Measurements from ENCODE around the gene ADAM15. TPM values are rescaled to one million over a fixed set of nuclear protein-coding genes. Genes with fewer than 3 reads are reported as not detected.

The ADAM15 gene
- polyA plus RNA-seq, 1 donor from 2014 or later = 24.8 TPM

DNA sequence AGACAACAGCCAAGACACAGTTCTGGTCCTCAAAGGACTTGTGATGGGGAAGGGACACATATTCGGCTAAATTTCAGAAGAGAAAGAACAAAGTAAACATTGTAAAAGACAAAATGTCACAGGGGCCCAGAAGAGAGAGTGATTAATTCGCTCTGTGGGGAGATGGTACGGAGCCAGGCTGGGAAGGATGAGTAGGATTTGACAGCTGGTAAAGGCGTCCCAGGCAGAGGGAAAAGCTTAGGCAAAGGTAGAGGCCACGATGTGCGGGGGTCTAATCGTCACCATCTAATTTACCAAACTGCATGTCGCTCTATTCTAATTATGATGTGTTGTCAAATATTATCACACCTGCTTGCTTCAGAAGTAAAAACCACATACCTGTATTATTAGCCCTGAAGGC lies 59.3 kb downstream of the ADAM15 start:
- Histone ChIP-seq H3K79me2 (replicated peaks; ENCODE audit: insufficient read depth, low read length) (no peaks in the 10 kb centered on the region), H3K4me3 (ENCODE audit: low read length) (no peak overlapping the region), H2AFZ (ENCODE audit: low read depth, low read length) (no peak overlapping the region), H3K9ac (ENCODE audit: low read length) (no peak overlapping the region), H3K27me3 (ENCODE audit: insufficient read depth, low read depth, low read length) (no peaks in the 10 kb centered on the region), H3K9me3 (ENCODE audit: low read length) (no peaks in the 10 kb centered on the region), H3K27ac (ENCODE audit: low read length) (no peak overlapping the region), H3F3A (ENCODE audit: insufficient read depth, low read length, poor library complexity, severe bottlenecking) (no peaks in the 10 kb centered on the region), H4K20me1 (ENCODE audit: insufficient read depth) (no peaks in the 10 kb centered on the region), H3K36me3 (ENCODE audit: insufficient read depth, low read length) (no peaks in the 10 kb centered on the region), H3K9me2 (ENCODE audit: insufficient read depth, low read length) (no peaks in the 10 kb centered on the region), H3K4me2 (ENCODE audit: low read length) (no peak overlapping the region)
- TF ChIP-seq SMC3 (conservative IDR thresholded peaks at IDR 0.05; ENCODE audit: poor library complexity) = no peak
- TF ChIP-seq MXI1 (conservative IDR thresholded peaks at IDR 0.05; ENCODE audit: poor library complexity, severe bottlenecking) = no peak
- TF ChIP-seq POLR2AphosphoS5 (IDR thresholded peaks at IDR 0.05) = no peak
- TF ChIP-seq EZH2 (IDR thresholded peaks at IDR 0.05; ENCODE audit: borderline replicate concordance, insufficient read depth, low read length, poor library complexity, severe bottlenecking) = no peak
- no peak for TF ChIP-seq CTCF (IDR thresholded peaks at IDR 0.05; ENCODE audit: poor library complexity, severe bottlenecking)
- TF ChIP-seq RAD21 (conservative IDR thresholded peaks at IDR 0.05) = no peak
- no peak for TF ChIP-seq EP300 (conservative IDR thresholded peaks at IDR 0.05; ENCODE audit: poor library complexity, severe bottlenecking)
- TF ChIP-seq, protein P1, sequence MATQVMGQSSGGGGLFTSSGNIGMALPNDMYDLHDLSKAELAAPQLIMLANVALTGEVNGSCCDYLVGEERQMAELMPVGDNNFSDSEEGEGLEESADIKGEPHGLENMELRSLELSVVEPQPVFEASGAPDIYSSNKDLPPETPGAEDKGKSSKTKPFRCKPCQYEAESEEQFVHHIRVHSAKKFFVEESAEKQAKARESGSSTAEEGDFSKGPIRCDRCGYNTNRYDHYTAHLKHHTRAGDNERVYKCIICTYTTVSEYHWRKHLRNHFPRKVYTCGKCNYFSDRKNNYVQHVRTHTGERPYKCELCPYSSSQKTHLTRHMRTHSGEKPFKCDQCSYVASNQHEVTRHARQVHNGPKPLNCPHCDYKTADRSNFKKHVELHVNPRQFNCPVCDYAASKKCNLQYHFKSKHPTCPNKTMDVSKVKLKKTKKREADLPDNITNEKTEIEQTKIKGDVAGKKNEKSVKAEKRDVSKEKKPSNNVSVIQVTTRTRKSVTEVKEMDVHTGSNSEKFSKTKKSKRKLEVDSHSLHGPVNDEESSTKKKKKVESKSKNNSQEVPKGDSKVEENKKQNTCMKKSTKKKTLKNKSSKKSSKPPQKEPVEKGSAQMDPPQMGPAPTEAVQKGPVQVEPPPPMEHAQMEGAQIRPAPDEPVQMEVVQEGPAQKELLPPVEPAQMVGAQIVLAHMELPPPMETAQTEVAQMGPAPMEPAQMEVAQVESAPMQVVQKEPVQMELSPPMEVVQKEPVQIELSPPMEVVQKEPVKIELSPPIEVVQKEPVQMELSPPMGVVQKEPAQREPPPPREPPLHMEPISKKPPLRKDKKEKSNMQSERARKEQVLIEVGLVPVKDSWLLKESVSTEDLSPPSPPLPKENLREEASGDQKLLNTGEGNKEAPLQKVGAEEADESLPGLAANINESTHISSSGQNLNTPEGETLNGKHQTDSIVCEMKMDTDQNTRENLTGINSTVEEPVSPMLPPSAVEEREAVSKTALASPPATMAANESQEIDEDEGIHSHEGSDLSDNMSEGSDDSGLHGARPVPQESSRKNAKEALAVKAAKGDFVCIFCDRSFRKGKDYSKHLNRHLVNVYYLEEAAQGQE (IDR thresholded peaks at IDR 0.05; ENCODE audit: borderline replicate concordance) = no peak

GRCh38 chr1:155110826-155111225 lies 59.7 kb downstream of the ADAM15 start:
- Histone ChIP-seq H3K9me3 (ENCODE audit: low read length) (no peaks in the 10 kb centered on the region), H4K20me1 (ENCODE audit: insufficient read depth) (no peaks in the 10 kb centered on the region), H3K4me2 (ENCODE audit: low read length) (no peak overlapping the region), H3K9me2 (ENCODE audit: insufficient read depth, low read length) (no peaks in the 10 kb centered on the region), H3K4me3 (ENCODE audit: low read length) (no peak overlapping the region), H3K79me2 (replicated peaks; ENCODE audit: insufficient read depth, low read length) (no peaks in the 10 kb centered on the region), H3K27ac (ENCODE audit: low read length) (no peak overlapping the region), H3K36me3 (ENCODE audit: insufficient read depth, low read length) (no peaks in the 10 kb centered on the region), H3K9ac (ENCODE audit: low read length) (no peak overlapping the region), H3K27me3 (ENCODE audit: insufficient read depth, low read depth, low read length) (no peaks in the 10 kb centered on the region), H2AFZ (ENCODE audit: low read depth, low read length) (no peak overlapping the region), H3F3A (ENCODE audit: insufficient read depth, low read length, poor library complexity, severe bottlenecking) (no peaks in the 10 kb centered on the region)
- no peak for TF ChIP-seq EP300 (conservative IDR thresholded peaks at IDR 0.05; ENCODE audit: poor library complexity, severe bottlenecking)
- no peak for TF ChIP-seq RAD21 (conservative IDR thresholded peaks at IDR 0.05)
- no peak for TF ChIP-seq TAF1 (IDR thresholded peaks at IDR 0.05; ENCODE audit: low read depth)
- no peak for TF ChIP-seq MXI1 (conservative IDR thresholded peaks at IDR 0.05; ENCODE audit: poor library complexity, severe bottlenecking)
- TF ChIP-seq, protein P1 (IDR thresholded peaks at IDR 0.05; ENCODE audit: borderline replicate concordance) = no peak
- no peak for TF ChIP-seq CTCF (IDR thresholded peaks at IDR 0.05; ENCODE audit: poor library complexity, severe bottlenecking)
- TF ChIP-seq EZH2 (IDR thresholded peaks at IDR 0.05; ENCODE audit: borderline replicate concordance, insufficient read depth, low read length, poor library complexity, severe bottlenecking) = no peak
- no peak for TF ChIP-seq SMC3 (conservative IDR thresholded peaks at IDR 0.05; ENCODE audit: poor library complexity)
- no peak for TF ChIP-seq POLR2AphosphoS5 (IDR thresholded peaks at IDR 0.05)

All from neural cell (in vitro differentiated cells).